ENCODE data around the gene PRPF18. TPM values are rescaled to one million over a fixed set of nuclear protein-coding genes. Genes with fewer than 3 reads are reported as not detected.

PRPF18 gene
- total RNA-seq, 1 experiment from 2014 or later, result 21.3 TPM

- H3K27ac Mint-ChIP-seq (ENCODE audit: unreplicated experiment), result no peak overlapping the region
- TF ChIP-seq CTCF (IDR thresholded peaks at IDR 0.05; ENCODE audit: unreplicated experiment), result peak; percentile 78
- no peaks in the 10 kb centered on the region for H3K4me1 Mint-ChIP-seq (ENCODE audit: low read depth, unreplicated experiment)
- H3K9me3 Mint-ChIP-seq (ENCODE audit: low read depth, unreplicated experiment), result no peaks in the 10 kb centered on the region
- intact Hi-C loops (cut with micrococcal nuclease; ENCODE audit: unreplicated experiment), result loop anchor here (1.0 kb wide), 1 partner anchor 118 kb away; no protein-coding TSS in a partner anchor
- DNase-seq, result peak; percentile 53
- H3K4me3 Mint-ChIP-seq (ENCODE audit: low read depth, unreplicated experiment), result no peak overlapping the region
- CTCF ChIA-PET, result interaction anchor here (0.6 to 0.7 kb wide), 2 partner anchors 23 to 98 kb away, joined by 5 to 6 read pairs; no protein-coding TSS in a partner anchor
- peaks cover 6% of the 10 kb centered on the region for H3K36me3 Mint-ChIP-seq (ENCODE audit: insufficient read depth, unreplicated experiment)
- no TSS peak for BruUV-seq (replicated peaks)
- H3K27me3 Mint-ChIP-seq (ENCODE audit: unreplicated experiment), result no peaks in the 10 kb centered on the region
These were observed 73.3 kb downstream of the PRPF18 start for GRCh38 chr10:13659887-13660550.

GRCh38 chr10:13660551-13660920 lies 73.8 kb downstream of the PRPF18 start:
- no TSS peak for BruUV-seq (replicated peaks)
- H3K36me3 Mint-ChIP-seq (ENCODE audit: insufficient read depth, unreplicated experiment), result peaks cover 6% of the 10 kb centered on the region
- H3K4me3 Mint-ChIP-seq (ENCODE audit: low read depth, unreplicated experiment), result no peak overlapping the region
- H3K4me1 Mint-ChIP-seq (ENCODE audit: low read depth, unreplicated experiment), result no peaks in the 10 kb centered on the region
- DNase-seq, result no peak
- H3K9me3 Mint-ChIP-seq (ENCODE audit: low read depth, unreplicated experiment), result no peaks in the 10 kb centered on the region
- H3K27ac Mint-ChIP-seq (ENCODE audit: unreplicated experiment), result no peak overlapping the region
- no peak for TF ChIP-seq CTCF (IDR thresholded peaks at IDR 0.05; ENCODE audit: unreplicated experiment)
- intact Hi-C loops (cut with micrococcal nuclease; ENCODE audit: unreplicated experiment), result loop anchor here (1.0 kb wide), 1 partner anchor 118 kb away; no protein-coding TSS in a partner anchor
- H3K27me3 Mint-ChIP-seq (ENCODE audit: unreplicated experiment), result no peaks in the 10 kb centered on the region
- CTCF ChIA-PET, result no interaction called here

GRCh38 chr10:13661256-13661655 lies 74.5 kb downstream of the PRPF18 start:
- Mint-ChIP-seq H3K36me3 (ENCODE audit: insufficient read depth, unreplicated experiment) (peaks cover 6% of the 10 kb centered on the region), H3K9me3 (ENCODE audit: low read depth, unreplicated experiment) (no peaks in the 10 kb centered on the region), H3K27me3 (ENCODE audit: unreplicated experiment) (no peaks in the 10 kb centered on the region), H3K4me3 (ENCODE audit: low read depth, unreplicated experiment) (no peak overlapping the region), H3K4me1 (ENCODE audit: low read depth, unreplicated experiment) (no peaks in the 10 kb centered on the region), H3K27ac (ENCODE audit: unreplicated experiment) (no peak overlapping the region)
- DNase-seq, result no peak
- BruUV-seq (replicated peaks), result no TSS peak
- intact Hi-C loops (cut with micrococcal nuclease; ENCODE audit: unreplicated experiment), result no loop called here
- no peak for TF ChIP-seq CTCF (IDR thresholded peaks at IDR 0.05; ENCODE audit: unreplicated experiment)
- CTCF ChIA-PET, result no interaction called here

- intact Hi-C loops (cut with micrococcal nuclease; ENCODE audit: unreplicated experiment), result no loop called here
- DNase-seq, result no peak
- H3K9me3 Mint-ChIP-seq (ENCODE audit: low read depth, unreplicated experiment), result peaks cover 4% of the 10 kb centered on the region
- H3K36me3 Mint-ChIP-seq (ENCODE audit: insufficient read depth, unreplicated experiment), result peaks cover 10% of the 10 kb centered on the region
- CTCF ChIA-PET, result no interaction called here
- no peak for TF ChIP-seq CTCF (IDR thresholded peaks at IDR 0.05; ENCODE audit: unreplicated experiment)
- H3K4me3 Mint-ChIP-seq (ENCODE audit: low read depth, unreplicated experiment), result no peak overlapping the region
- BruUV-seq (replicated peaks), result no TSS peak
- no peaks in the 10 kb centered on the region for H3K27me3 Mint-ChIP-seq (ENCODE audit: unreplicated experiment)
- H3K4me1 Mint-ChIP-seq (ENCODE audit: low read depth, unreplicated experiment), result peaks cover 12% of the 10 kb centered on the region
- H3K27ac Mint-ChIP-seq (ENCODE audit: unreplicated experiment), result no peak overlapping the region
These were observed 78.9 kb downstream of the PRPF18 start for GRCh38 chr10:13665516-13666262.

All from Calu3 (cell line).